Stomach (tissue), 4 donors: ENCODE measurements around the gene IER5L.

Experiments used
- EP300 ChIP-seq: sonication (generic); formaldehyde crosslinking; IDR thresholded peaks from one replicate; pipeline ENCODE4 v1.6.1; 2017; ENCODE audit warnings: antibody characterized with exemption
- POLR2A ChIP-seq, 4 donors: fragments of 450-650 bp; IDR thresholded peaks; one replicate each; pipeline ENCODE4 v1.6.1; 2016; ENCODE audit warnings: antibody characterized with exemption in 4 of 4, control low read depth in 2 of 4, mild to moderate bottlenecking in 1 of 4, moderate library complexity in 1 of 4
- POLR2AphosphoS5 ChIP-seq, 3 donors: sonication (generic); formaldehyde crosslinking; IDR thresholded peaks; one replicate each; pipeline ENCODE4 v1.6.1; 2016; ENCODE audit warnings: antibody characterized with exemption in 3 of 3
- TF ChIP-seq, protein P1 (sequence below), 7 experiments: fragments of 450-650 bp in 4 of 7; fragments of 200-600 bp in 3 of 7; sonication (generic) in 3 of 7; IDR thresholded peaks; one replicate each; pipeline ENCODE4 v1.5.1; 2016 to 2019; ENCODE audit warnings: antibody characterized with exemption in 7 of 7, control low read depth in 2 of 7, mild to moderate bottlenecking in 1 of 7

DNA sequence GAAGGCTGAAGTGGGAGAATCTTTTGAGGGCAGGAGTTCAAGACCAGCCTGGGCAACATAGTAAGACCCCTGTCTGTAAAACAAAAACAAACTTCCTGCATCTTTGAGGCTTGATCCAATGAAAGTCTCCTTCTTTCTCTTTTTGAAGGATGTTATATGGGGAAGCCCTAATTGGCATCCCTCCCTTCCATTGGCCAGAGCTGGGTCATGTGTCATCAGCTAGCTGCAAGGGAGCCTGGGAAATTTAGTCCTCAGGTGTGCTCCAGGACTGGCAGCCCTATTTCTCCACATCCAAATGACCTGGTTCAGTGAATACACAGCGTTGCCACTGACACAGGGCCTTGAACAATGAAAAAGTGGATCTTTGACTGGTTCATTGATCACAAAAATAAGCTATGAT, 9.0 kb upstream of the IER5L start:
- TF ChIP-seq, protein P1, sequence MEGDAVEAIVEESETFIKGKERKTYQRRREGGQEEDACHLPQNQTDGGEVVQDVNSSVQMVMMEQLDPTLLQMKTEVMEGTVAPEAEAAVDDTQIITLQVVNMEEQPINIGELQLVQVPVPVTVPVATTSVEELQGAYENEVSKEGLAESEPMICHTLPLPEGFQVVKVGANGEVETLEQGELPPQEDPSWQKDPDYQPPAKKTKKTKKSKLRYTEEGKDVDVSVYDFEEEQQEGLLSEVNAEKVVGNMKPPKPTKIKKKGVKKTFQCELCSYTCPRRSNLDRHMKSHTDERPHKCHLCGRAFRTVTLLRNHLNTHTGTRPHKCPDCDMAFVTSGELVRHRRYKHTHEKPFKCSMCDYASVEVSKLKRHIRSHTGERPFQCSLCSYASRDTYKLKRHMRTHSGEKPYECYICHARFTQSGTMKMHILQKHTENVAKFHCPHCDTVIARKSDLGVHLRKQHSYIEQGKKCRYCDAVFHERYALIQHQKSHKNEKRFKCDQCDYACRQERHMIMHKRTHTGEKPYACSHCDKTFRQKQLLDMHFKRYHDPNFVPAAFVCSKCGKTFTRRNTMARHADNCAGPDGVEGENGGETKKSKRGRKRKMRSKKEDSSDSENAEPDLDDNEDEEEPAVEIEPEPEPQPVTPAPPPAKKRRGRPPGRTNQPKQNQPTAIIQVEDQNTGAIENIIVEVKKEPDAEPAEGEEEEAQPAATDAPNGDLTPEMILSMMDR (IDR thresholded peaks at IDR 0.05), result no peak
- TF ChIP-seq POLR2A (IDR thresholded peaks at IDR 0.05) (no peak), POLR2AphosphoS5 (IDR thresholded peaks at IDR 0.05) (no peak), EP300 (no peak)
